HepG2 (cell line): ENCODE data around the gene TCEAL9.

Source experiments
- BORCS8-MEF2B ChIP-seq: sonication (generic); formaldehyde crosslinking; IDR thresholded peaks from 2 replicates; pipeline ENCODE4 v1.8.0; 2022; ENCODE audit warnings: mild to moderate bottlenecking, missing genetic modification reagents
- CTCF ChIP-seq: sonication (generic); formaldehyde crosslinking; IDR thresholded peaks from 2 replicates; pipeline ENCODE4 v1.5.0; 2020; ENCODE audit warnings: mild to moderate bottlenecking, missing genetic modification reagents, moderate library complexity
- GABPA ChIP-seq, 2 experiments: IDR thresholded peaks; 2 replicates each; pipeline ENCODE4 v1.6.1; 2011 to 2016; ENCODE audit warnings: low read depth in 2 of 2, low read length in 1 of 2, missing biosample characterization in 1 of 2, missing genetic modification characterization in 1 of 2
- RAD21 ChIP-seq: fragments of 450-650 bp; formaldehyde crosslinking; IDR thresholded peaks from 2 replicates; pipeline ENCODE4 v1.5.0; 2020; ENCODE audit warnings: mild to moderate bottlenecking
- RAD51 ChIP-seq: fragments of 450-650 bp; IDR thresholded peaks from 2 replicates; pipeline ENCODE4 v1.6.1; 2016; ENCODE audit warnings: borderline replicate concordance
- RFX5 ChIP-seq: IDR thresholded peaks from 2 replicates; pipeline ENCODE4 v1.6.1; 2011; ENCODE audit warnings: low read depth, low read length, improper control_type of control experiment
- TERF1 ChIP-seq: sonication (generic); formaldehyde crosslinking; IDR thresholded peaks from 2 replicates; pipeline ENCODE4 v1.8.0; 2022; ENCODE audit warnings: mild to moderate bottlenecking, missing genetic modification reagents, moderate library complexity
- ZFP41 ChIP-seq: sonication (generic); formaldehyde crosslinking; IDR thresholded peaks from 2 replicates; pipeline ENCODE4 v1.4.0; 2020; ENCODE audit warnings: mild to moderate bottlenecking, missing genetic modification reagents, borderline replicate concordance
- ZNF790 ChIP-seq: sonication (generic); formaldehyde crosslinking; IDR thresholded peaks from 2 replicates; pipeline ENCODE4 v1.8.0; 2022; ENCODE audit warnings: missing genetic modification reagents, mild to moderate bottlenecking, borderline replicate concordance
- ZSCAN30 ChIP-seq: sonication (generic); formaldehyde crosslinking; IDR thresholded peaks from 2 replicates; pipeline ENCODE4 v1.5.0; 2020; ENCODE audit warnings: mild to moderate bottlenecking, missing genetic modification reagents

DNA sequence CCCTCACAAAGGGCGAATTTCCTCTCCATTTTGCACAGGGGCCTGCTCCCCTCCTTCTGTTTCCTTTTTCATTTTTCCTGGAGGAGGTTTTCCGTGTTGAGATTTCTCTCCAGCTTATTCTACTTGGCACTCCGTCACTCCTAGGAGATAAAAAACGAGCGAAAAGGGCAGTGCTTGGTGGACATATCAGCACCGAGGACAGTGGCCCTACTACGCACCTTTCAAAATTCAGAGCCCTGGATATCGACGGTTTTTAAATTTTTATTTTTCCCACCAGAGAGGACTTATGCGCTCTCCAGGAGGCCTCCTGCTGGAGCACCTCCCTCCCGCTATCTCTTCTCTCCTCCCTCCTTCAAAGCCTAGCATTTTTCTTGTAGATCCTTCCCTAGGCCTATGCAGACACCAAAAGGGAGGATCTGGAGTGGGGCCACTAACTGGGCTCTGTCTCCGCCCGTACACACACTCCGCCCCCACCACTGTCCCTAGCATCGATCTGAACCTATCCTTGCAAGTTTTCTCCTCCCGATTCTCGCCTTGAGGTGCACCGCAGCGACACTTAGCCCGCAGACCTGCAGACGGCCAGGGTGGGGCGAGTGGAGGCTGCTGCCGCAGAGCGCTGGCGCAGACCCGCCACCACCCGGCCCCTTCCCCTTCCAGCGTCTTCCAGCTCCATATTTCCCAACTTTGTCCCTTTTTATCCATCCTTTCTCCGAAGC lies 8.5 kb upstream of the TCEAL9 start:
- TF ChIP-seq BORCS8-MEF2B (CRISPR knock-in tag): no peak
- no peak for TF ChIP-seq ZNF790 (CRISPR knock-in tag)
- TF ChIP-seq RAD21 (CRISPR knock-in tag): no peak
- TF ChIP-seq RAD51: no peak
- TF ChIP-seq ZSCAN30 (CRISPR knock-in tag): no peak
- TF ChIP-seq TERF1: no peak
- TF ChIP-seq CTCF (CRISPR knock-in tag): no peak
- no peak for TF ChIP-seq ZFP41 (CRISPR knock-in tag)
- TF ChIP-seq GABPA (IDR thresholded peaks at IDR 0.05; ENCODE audit: low read depth, low read length): no peak
- TF ChIP-seq GABPA (CRISPR knock-in tag; IDR thresholded peaks at IDR 0.05; ENCODE audit: low read depth): no peak
- TF ChIP-seq RFX5: no peak
